HK-2 (cell line): ENCODE results near the gene ZNF598.

Experiments used
- DNase-seq: peaks from one replicate; pipeline ENCODE4 v3.0.0-alpha.2; 2018; ENCODE audit not compliant: unreplicated experiment

ZNF598 gene

DNA sequence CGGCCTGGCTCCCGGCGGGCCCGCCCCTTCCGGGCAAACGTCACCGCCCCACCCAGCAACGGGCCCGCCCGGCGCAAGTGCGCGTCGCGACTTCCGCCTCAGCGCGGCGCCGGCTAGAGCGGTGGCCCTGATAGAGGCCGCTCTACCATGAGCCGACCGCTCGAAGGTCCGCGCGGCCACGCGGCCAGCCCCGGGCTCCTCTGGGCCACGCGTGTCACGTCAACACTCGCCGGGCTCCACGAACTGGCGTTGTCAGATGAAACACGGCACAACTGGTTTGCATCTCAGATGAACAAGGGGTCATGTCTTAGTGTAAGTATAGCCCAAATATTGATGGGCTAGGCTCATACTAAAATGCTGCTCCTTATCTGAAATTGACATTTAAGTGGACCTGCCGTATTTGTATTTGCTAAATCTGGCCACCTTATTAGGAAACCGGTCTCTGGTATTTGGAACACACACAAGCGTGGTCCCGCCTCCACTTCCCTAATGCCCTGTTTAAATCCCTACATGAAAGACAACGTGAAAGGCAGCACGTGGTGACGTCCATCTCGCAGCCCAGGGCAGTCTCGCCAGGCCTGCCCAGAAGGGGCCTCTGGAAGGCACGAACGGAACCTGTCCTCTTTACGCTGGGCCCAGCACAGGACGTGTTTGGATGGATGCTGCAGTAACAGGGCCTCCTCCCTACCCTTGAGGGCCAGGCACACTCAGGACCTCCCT lies at the start of gene ZNF598:
TSS of gene ZNF598 (minus strand) at position 31 of the 720 bp plus-strand sequence.
- DNase-seq: peak; percentile 70

DNA sequence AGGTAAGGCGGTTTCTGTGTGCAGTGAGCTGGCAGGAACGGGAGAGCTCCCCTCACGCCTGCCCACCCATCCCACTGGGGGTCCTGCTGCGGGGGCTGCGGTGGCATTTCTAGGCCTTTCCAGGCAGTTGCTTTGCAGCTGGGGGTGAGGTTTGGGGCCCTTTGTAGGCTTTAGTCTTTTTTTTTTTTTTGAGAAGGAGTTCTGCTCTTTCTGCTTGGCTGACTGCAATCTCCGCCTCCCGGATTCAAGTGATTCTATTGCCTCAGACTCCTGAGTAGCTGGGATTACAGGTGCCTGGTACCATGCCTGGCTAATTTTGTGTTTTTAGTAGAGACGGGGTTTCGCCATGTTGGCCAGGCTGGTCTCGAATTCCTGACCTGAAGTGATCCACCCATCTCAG lies 49.3 kb upstream of the ZNF598 start:
- no peak for DNase-seq

DNA sequence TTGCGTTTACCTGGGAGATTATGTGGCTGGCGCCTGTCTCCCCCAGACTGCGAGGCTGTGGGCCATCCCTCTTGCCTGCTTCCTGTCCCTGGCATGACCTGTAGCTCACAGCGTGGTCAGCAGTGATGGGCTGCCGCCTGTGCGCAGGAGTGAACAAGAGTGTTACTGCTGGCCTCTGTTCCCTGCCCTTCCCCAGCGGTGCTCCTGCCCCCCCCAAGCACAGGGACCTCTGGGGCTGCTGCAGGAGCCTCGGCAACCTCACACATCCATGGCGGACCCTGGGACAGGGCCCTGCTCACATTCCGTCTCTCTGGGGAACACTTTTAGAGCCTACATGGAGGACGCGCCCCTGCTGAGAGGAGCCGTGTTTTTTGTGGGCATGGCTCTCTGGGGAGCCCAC lies 48.8 kb upstream of the ZNF598 start:
- DNase-seq: no peak

DNA sequence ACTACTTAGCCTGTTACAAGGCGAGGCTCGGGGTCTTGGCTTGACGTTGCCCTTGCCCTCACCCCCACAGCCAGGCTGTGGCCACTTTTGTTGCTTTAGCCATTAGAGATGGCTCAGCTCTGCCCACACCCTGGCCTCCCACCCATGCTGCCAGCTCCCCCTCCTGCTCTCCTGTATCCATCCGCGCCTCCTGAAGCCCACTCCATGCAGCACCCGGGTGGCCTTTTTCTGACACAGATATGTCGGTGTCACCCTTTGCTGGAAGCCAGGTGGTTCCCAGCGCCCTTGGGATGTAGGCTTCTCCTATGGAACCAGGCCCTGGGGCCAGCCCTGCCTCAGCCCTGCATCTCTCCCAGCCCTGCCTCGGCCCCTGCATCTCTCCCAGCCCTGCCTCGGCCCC lies 47.8 kb upstream of the ZNF598 start:
- no peak for DNase-seq

DNA sequence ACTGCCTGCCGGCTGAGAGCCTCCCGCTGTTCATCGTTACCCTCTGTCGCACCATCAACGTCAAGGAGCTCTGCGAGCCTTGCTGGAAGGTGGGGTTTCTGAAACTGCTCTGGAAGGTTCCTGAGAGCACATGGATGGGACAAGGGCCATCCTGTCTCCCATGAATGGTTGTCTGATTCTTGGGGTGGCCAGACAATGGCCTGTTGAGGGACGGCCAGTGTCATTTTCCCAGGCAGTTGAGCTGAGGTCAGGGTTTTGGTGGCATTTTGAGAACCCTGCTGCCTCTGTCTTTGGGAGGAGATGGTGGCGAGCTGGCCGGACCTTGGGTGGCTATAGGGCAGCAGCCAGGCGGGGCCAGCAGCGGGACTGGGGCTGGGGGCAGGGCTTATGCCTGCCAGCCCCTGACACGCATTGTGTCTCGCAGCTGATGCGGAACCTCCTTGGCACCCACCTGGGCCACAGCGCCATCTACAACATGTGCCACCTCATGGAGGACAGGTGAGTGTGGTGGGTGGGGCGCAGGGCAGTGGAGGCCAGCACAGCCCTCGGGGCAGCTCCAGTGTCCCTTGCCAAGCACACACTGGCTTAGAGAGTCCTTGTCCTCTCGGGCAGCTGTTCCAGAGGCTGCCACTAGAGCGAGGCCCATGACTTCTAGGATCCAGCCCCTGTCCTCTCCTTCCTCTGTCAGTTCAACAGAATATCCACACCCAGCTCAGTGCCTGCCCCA lies 47.2 kb upstream of the ZNF598 start:
- no peak for DNase-seq

DNA sequence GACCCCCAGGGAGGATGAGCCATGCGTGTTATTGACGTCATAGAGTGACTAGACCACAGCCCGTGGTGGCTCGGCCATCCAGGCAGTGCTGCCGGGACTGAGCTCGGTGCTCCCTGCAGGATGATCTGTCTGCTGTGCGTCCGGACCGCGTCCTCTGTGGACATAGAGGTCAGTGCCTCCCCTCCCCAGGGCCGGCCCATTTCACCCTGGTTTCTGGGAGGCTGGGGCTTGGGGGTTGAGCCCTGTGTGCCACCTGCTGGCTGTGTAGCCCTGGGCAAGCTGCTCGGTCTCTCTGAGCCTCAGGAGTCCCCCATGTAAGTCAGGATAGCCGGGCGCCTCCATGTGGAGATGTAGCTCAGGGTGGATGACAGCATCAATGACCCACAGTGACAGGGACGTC lies 46.5 kb upstream of the ZNF598 start:
- no peak for DNase-seq

DNA sequence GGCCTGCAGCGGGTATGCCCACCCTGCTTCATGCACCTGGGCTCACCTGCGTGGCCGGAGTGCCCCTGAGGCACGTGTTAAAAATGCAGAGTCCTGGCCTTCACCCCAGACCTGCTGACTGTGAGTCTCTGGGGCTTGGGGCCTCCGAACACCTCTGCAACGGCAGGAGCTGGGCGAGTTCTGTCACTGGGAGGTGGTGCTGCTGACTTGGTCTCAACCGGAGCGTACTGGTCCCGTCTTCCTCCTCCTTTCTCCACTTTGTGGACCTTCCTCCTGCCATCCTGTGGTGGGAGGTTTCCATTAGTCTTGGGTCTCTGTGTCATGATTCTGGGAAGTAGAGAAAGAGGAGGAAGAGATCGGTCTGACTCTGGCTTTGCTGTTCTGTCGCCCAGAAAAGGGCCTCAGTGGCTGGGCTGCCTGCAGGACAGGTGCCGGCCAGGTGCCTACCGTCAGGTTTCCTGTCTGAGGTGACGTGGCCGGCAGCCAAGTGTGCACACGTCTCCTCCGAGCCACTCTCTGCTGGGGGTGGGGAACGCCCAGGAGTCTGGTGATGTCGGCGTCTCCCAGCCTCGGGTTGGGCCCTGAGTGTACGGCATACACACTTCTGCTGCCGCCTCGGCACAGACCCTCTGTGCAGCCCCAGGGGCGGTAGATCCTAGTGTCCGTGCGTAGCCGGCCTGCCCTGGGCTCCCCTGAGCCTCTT lies 45.1 kb upstream of the ZNF598 start:
- no peak for DNase-seq

DNA sequence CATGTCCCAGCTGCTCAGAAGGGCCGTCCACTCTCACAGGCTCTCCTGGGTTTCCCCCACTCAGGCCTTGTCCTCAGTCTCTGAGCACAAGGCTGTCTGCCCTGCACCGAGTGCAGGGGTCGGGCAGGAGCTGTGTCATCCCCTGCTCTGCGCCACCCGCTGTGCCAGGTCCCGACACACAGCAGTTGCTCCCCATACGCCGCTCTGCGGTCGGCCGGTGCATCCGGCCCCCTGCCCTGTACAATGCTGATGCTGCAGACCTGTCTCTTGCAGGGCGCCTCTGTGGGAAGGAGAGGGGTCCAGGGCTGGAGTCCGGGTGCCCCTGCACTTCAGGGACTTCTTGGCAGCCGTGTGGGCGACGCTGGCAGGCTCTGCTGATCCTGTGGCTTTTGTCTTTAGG lies 44.3 kb upstream of the ZNF598 start:
- no peak for DNase-seq

DNA sequence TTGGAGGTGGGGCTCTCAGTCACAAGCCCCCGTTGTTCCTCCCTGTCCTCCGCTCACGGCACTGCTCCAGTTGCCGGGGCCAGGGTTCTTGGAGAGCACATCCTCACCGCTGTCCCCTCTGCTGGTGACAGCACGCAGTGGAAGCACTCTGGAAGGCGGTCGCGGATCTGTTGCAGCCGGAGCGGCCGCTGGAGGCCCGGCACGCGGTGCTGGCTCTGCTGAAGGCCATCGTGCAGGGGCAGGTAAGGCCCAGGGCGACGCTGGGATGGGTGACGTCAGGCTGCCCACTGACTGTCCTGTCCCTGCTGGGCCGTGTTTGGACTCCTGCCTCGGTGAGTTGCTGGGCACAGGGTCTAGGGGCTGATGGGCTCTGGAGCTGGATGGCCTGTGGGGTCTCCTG lies 43.6 kb upstream of the ZNF598 start:
- DNase-seq: no peak

DNA sequence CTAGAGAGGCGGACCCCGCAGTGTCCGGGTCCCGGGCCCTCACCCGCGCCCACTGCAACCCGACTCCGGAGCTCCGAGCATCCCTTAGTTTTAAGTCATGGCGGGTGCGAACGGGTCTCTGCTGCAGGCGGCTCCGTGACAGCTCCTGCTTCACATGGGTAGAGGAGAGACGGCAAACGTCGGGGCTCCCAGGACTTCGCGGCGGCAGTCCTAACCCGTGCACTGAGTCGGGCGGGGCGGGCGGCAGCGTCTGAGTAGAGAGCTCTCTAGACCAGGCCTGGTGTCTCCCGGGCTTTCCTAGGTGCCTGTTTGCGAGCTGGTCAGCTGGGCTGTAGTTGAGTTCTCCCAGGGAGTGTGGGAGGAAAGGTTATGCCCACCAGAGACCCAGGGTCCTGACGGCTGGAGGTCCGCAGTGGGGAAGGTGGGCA lies 38.5 kb upstream of the ZNF598 start:
- DNase-seq: no peak

DNA sequence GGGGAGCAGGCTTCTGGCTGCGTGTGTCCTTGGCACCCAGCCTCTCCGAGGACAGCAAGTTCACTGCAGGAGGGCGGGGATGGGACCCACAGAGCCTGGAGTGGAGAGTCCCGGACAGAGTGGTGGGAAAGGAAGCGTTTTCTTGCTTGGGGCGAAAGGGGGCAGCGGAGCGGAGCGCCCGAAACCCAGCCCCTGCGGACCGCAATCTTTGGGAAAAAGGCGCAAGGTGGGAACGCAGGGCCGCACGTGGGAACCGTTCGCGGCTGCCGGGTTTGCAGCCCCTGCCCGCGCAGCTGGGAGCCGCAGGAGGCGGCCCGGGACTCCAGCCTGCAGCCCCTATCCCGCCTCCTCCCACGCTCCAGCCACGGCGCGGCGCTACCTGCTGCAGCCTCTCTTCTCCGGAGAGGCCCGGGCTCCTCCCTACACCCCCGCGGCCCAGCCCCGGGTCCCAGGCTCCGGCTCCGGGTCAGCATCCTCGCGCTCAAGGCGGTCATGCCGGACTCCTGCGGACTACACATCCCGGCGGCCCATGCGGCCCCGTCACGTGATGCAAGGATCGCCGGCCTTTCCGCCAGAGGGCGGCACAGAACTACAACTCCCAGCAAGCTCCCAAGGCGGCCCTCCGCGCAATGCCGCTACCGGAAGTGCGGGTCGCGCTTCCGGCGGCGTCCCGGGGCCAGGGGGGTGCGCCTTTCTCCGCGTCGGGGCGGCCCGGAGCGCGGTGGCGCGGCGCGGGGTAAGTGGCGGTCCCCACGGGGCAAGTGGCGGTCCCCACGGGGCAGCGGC lies 37.9 kb upstream of the ZNF598 start, which contains the start of the genes NTHL1 and TSC2:
TSS of gene NTHL1 (minus strand) at position 505 of the 786 bp plus-strand sequence. CDS start at position 494, 11 bp downstream.
TSS of gene TSC2 (plus strand) at position 656 of the 786 bp plus-strand sequence. CDS start 631 bp downstream, outside the sequence.
- DNase-seq: peak; percentile 94

DNA sequence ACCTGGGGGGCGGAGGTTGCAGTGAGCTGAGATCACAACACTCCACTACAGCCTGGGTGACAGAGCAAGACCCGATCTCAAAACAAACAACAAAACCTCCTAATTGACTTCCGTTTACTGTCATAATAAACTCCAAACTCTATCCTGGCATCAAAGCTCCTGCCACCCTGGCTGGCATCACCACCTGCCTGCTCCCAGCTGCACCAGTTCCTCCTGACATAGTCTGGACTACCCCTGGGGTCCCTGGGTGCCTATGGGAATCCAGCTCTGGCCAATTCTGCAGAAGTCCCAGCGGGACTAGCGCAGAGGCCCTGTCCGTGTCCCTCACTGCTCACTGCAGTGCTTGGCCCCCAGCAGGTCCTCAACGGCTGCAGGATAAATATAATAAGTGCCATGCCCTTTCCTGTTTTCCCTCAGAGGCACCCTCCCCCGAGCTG lies 37.3 kb upstream of the ZNF598 start:
- no peak for DNase-seq

DNA sequence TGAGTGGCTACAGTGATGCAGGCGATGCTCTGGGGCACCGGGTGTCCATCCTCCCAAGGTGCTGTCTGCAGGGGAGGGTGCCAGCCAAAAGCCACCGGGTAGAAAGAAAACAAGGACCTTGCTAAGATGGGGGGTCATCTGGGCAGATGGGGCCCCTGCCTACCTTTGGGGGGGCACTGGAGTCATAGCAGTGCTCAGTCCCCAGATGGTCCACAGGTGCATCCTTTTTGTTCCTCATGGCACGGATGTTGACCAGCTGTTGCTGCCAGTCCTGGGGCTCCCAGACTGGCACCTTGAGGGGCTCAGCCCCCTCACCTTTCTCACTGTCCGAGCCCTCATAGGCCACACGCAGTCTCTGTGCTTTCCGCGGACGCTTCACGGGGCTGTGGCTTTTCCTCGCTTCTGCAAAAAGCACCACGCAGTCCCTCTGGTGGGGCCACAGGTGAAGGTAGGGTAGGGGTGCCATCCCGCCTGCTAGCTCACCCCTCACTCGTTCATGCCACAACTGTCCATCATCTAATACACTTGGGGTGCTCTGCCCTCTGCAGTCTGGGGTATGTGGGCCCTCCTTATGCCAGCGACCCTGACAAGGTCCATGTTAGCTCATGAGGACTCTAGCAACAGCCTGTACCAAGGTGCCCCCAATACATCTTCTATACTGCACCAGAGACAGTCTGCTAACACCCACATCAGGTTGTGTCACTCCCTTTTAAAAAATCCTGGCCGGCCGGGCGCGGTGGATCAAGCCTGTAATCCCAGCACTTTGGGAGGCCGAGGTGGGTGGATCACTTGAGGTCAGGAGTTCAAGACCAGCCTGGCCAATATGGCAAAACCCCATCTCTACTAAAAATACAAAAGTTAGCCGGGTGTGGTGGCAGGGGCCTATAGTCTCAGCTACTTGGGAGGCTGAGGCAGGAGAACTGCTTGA lies 36.6 kb upstream of the ZNF598 start:
- no peak for DNase-seq

DNA sequence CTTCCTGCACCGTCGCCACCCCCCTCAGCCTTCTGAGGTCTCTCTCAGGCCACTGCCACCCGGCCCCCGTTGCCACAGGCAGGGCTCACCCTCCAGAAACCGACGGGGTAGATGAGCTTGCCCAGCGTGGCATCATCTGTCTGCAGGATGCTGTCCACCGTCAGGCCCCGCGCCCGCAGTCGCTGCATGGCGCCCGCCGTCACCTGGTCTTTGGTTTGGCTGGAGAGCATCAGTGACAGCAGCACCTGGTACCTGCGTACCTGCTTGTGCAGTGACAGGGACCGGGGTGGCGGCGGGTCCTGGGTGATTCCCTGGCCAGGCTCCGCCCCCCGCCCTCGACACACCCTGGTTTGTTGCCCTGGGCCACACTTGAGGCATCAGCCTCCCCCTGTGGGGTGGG lies 34.9 kb upstream of the ZNF598 start:
- DNase-seq: no peak

DNA sequence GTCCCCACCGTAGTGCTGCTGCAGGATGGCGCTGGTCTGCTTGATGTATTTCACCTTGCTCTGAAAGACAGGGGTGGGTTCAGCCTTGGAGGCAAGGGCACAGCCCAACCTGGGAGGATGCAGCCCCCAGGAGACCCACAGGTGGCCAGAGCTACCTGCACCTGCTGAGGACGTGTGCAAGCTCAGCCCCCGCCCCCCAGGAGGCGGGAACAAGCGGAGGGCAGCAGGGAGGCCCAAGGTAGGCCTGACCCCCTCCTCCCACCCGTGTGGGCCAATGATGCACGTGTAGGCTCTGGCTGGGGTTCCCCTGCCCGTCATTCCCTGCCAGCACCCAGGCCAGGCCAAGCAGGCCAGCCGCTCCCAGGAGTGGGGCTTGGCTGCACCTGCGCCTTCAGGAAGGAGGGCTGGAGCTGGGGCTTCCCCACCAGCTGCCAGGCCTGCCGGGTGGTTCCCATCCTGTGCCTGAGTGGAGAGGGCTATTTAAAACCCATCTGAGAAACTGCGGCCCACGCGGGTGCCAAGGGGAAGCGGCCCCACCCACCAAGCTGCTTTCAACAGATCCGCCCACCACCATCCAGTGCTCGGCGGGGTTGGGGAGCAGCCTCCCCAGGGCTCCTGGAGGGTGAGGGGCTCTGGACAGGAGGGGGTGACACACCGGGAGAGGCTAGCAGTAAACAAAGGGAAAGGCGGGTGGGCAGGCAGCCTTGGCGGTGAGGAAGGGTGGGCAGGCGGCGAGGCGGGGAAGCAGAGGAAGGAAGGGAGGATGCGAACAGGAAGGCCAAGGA lies 34.2 kb upstream of the ZNF598 start:
- DNase-seq: no peak

DNA sequence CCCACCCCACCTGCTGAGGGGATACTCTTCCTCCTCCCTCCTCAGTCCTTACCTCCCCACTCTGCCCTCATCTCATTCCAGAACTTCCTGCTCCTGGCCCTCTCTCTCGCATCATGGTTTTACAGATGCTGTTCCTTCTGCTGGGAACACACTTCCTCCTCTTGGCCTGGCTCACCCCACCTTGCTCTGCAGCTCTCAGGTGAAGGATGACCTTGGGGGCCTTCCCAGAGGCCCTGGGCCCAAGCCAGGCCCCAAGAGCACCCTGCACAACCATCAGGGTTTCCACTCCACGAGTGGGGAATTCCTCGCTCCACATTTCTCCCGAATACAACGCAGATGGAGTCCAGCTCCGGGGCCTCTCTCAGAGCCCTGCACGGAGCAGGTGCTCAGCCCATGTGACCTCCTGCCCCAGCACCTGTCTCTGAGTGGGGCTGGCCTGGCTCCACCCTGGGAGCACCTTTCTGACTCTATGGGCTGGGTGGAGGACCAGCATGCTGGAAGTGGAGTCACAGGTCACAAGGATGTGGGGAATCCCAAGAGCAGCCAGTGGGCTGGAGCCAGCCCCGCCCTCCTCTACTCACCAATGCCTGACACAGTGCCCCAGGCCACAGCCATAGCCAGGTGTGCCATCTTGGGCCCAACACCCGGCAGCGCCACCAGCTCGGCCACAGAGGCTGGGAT lies 33.5 kb upstream of the ZNF598 start:
- DNase-seq: no peak

DNA sequence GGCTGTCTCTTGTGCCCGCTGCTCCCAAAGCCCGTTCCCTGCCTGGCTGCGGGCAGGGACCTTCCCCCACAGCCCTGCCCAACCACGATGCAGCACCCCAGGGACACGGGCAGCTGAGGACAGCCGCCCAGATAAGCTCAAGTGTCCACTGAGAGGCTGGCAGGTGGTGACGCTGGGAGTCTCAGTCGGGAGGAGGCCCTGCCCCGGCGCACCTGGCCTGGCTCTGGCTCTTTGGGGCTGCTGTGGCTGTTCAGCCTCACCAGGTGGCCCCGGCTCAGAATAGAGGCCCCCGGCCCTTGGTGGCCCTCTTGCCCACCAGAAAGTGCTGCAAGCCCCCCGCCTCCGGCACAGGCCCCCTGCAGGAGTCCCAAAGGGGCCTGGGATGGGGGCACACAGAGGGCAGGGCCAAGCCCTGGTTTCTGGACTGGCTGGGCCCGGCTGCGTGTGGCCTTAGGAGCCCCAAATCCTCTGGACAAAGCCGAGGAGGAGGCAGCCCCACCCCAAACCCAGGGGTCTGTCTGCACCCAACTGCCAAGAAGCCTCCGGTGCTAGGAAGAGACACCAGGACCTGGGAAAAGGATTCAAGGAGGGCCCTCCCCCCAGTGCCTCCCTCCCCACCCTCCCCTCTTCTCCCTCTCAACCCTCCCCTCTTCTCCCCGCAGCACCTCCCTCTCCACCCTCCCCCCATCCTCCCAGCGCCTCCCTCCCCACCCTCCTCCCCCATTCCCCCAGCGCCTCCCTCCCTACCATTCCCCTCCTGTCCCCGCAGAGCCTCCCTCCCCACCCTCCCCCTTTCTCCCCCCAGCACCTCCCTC lies 32.8 kb upstream of the ZNF598 start:
- DNase-seq: no peak

DNA sequence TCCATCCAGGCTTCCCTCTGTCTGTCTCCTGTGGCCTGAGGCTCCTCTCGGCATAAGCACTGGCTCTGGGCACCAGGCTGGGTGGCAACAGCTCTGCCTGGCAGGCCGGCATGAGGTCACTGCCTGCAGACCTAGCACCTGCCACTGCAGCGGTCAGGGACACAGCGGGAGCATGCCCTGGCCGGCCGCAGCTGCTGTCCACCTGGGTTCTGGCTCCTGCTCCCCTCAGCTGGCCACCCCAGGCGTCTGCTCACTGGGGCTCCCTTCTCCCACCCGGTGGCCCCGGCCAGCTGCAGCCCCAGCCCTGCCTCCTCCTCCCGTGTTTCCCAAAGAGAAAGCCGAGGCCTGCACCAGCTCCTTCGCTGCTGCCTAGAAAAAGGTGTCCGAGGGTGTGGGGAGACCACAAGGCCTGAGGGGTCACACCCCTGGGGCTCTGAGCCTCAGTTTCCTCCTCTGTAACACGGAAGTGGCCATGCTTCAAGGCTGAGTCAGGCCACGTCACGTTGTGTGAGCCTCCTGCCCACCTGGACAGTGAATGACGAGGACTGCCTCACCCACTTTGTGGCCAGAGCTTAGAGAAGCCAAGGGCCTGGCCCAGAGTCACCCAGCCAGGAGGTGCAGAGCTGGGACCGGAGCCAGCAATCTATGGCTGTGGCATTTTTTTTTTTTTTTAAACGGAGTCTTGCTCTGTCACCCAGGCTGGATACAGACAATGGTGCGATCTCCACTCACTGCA lies 31.3 kb upstream of the ZNF598 start:
- DNase-seq: peak; percentile 62
